ENCODE data around the gene SAV1. TPM values are rescaled to one million over a fixed set of nuclear protein-coding genes. Genes with fewer than 3 reads are reported as not detected.

SAV1 gene
- total and polyA plus RNA-seq, 2 of the 8 experiments (the other 6 are each of a cell fraction or from before 2014, with no cell fraction given) = 15.9 to 78.3 TPM

- H3K4me2 ChIP-seq (ENCODE audit: insufficient read depth in 1 of 2, low read depth in 2 of 2, low read length in 2 of 2) = no peak overlapping the region
- no peak overlapping the region for H4K5ac ChIP-seq (ENCODE audit: insufficient read length, low read depth, low read length)
- no peak overlapping the region for H3K14ac ChIP-seq (ENCODE audit: insufficient read length)
- no peaks in the 10 kb centered on the region for H3K23me2 ChIP-seq (ENCODE audit: low read depth, low read length)
- POLR2A ChIA-PET (ENCODE audit: partially characterized antibody) = interaction anchor here (1.9 kb wide), 1 partner anchor 39 kb away, joined by 4 read pairs; no protein-coding TSS in a partner anchor
- WGBS, 2 experiments (ENCODE audit: extremely low coverage in 1 of 2, insufficient coverage in 1 of 2, insufficient read length in 1 of 2, insufficient replicate concordance in 2 of 2, low coverage in 1 of 2, low lambda C conversion rate in 2 of 2, missing lambda C conversion rate in 1 of 2) = 92% methylated on average over 4 of the region's 4 CpGs; no CpG with 5 or more reads in 1 of the 2 experiments
- no peak overlapping the region for H3K9ac ChIP-seq (replicated peaks in 1 of 4; ENCODE audit: extremely low read depth in 1 of 4, low read depth in 3 of 4, low read length in 3 of 4)
- no peak overlapping the region for H2BK12ac ChIP-seq (ENCODE audit: low read depth, low read length)
- H2AFZ ChIP-seq (ENCODE audit: low read length) = no peak overlapping the region
- no peak overlapping the region for H3K56ac ChIP-seq (replicated peaks; ENCODE audit: insufficient read length, low read depth, low read length)
- no peaks in the 10 kb centered on the region for H3K79me2 ChIP-seq (ENCODE audit: control insufficient read depth in 1 of 2, insufficient read depth in 2 of 2, low read length in 2 of 2)
- FAIRE-seq (no peak), DNase-seq (ENCODE audit: low read depth in 1 of 2, low spot score in 2 of 2) (no peak)
- no peak overlapping the region for H4K8ac ChIP-seq (ENCODE audit: extremely low read depth, insufficient read depth, low read length)
- no peak overlapping the region for H3K18ac ChIP-seq (ENCODE audit: extremely low read depth, low read length)
- H3K4me1 ChIP-seq (replicated peaks in 1 of 4; ENCODE audit: control insufficient read depth in 3 of 4, insufficient read depth in 4 of 4, low read length in 3 of 4) = no peaks in the 10 kb centered on the region
- H2AK5ac ChIP-seq (ENCODE audit: low read depth, low read length) = no peak overlapping the region
- no peak overlapping the region for H3K4me3 ChIP-seq (ENCODE audit: extremely low read depth in 1 of 4, insufficient read depth in 2 of 4, low read depth in 3 of 4, low read length in 4 of 4)
- no peaks in the 10 kb centered on the region for H3K79me1 ChIP-seq (ENCODE audit: low read depth, low read length)
- H3K4ac ChIP-seq (replicated peaks; ENCODE audit: insufficient read length, low read depth, low read length) = no peak overlapping the region
- no peaks in the 10 kb centered on the region for H4K20me1 ChIP-seq (replicated peaks in 1 of 2; ENCODE audit: control insufficient read depth in 1 of 2, insufficient read depth in 2 of 2, low read length in 2 of 2)
- H3K27ac ChIP-seq (ENCODE audit: low read depth, low read length) = no peak overlapping the region
- no peaks in the 10 kb centered on the region for H3K27me3 ChIP-seq (replicated peaks in 1 of 4; ENCODE audit: control insufficient read depth in 3 of 4, extremely low read depth in 1 of 4, insufficient read depth in 3 of 4, low read length in 3 of 4)
- H2BK20ac ChIP-seq (ENCODE audit: low read length) = no peak overlapping the region
- no peak overlapping the region for H2BK5ac ChIP-seq (ENCODE audit: low read depth, low read length)
- no peak overlapping the region for H4K91ac ChIP-seq (replicated peaks; ENCODE audit: insufficient read length, low read length)
- no peaks in the 10 kb centered on the region for H3K36me3 ChIP-seq (ENCODE audit: control insufficient read depth in 2 of 4, insufficient read depth in 4 of 4, low read length in 3 of 4)
- H3K23ac ChIP-seq (ENCODE audit: insufficient read length) = no peak overlapping the region
- H2BK120ac ChIP-seq (replicated peaks; ENCODE audit: low read depth, low read length) = no peak overlapping the region
- H3K9me3 ChIP-seq (ENCODE audit: insufficient read depth in 2 of 2, low read depth in 1 of 2, low read length in 1 of 2) = no peaks in the 10 kb centered on the region
- H2BK15ac ChIP-seq (ENCODE audit: low read length) = no peak overlapping the region
- CTCF ChIA-PET (ENCODE audit: partially characterized antibody) = interaction anchor here (0.8 to 3.9 kb wide), 21 partner anchors 9 to 299 kb away, joined by 3 to 24 read pairs (median 5); no protein-coding TSS in a partner anchor
- TF ChIP-seq ATF3 (IDR thresholded peaks at IDR 0.05; ENCODE audit: insufficient read depth, low read depth, low read length) (no peak), RNF2 (IDR thresholded peaks at IDR 0.05; ENCODE audit: borderline replicate concordance, low read depth, low read length, missing control alignments, poor library complexity, severe bottlenecking) (no peak), RXRA (IDR thresholded peaks at IDR 0.05; ENCODE audit: insufficient read depth, low read depth, low read length) (no peak), SRF (IDR thresholded peaks at IDR 0.05; ENCODE audit: low read depth, low read length) (no peak), POU5F1 (IDR thresholded peaks at IDR 0.05; ENCODE audit: low read depth, low read length) (no peak), CHD2 (IDR thresholded peaks at IDR 0.05; ENCODE audit: low read length) (no peak), CTBP2 (IDR thresholded peaks at IDR 0.05; ENCODE audit: borderline replicate concordance, insufficient read depth, insufficient read length, low read length) (no peak), BACH1 (IDR thresholded peaks at IDR 0.05; ENCODE audit: low read length) (no peak), USF2 (IDR thresholded peaks at IDR 0.05; ENCODE audit: low read length) (no peak), NANOG (IDR thresholded peaks at IDR 0.05; ENCODE audit: insufficient read depth, low read depth, low read length, poor library complexity, severe bottlenecking) (no peak), EGR1 (IDR thresholded peaks at IDR 0.05; ENCODE audit: borderline replicate concordance, low read depth, low read length) (no peak), ASH2L (IDR thresholded peaks at IDR 0.05; ENCODE audit: low read length) (no peak), POLR2AphosphoS5 (IDR thresholded peaks at IDR 0.05; ENCODE audit: low read depth, low read length) (no peak)
Measured at GRCh38 chr14:50620341-50620740, 47.8 kb downstream of the SAV1 start.

Measured in H1 (cell line).